NCI-H345 (cell line): ENCODE measurements around the gene TMEM44.
"Not testable (repeated sequence)": the region's sequence is repeated elsewhere in the genome, so short reads cannot be mapped to it uniquely, and the experiment has no call there.

Source experiments
- DNase-seq: peaks from one replicate; lab custom pipeline; 2025; lab: John Stamatoyannopoulos, UW

The TMEM44 gene

DNA sequence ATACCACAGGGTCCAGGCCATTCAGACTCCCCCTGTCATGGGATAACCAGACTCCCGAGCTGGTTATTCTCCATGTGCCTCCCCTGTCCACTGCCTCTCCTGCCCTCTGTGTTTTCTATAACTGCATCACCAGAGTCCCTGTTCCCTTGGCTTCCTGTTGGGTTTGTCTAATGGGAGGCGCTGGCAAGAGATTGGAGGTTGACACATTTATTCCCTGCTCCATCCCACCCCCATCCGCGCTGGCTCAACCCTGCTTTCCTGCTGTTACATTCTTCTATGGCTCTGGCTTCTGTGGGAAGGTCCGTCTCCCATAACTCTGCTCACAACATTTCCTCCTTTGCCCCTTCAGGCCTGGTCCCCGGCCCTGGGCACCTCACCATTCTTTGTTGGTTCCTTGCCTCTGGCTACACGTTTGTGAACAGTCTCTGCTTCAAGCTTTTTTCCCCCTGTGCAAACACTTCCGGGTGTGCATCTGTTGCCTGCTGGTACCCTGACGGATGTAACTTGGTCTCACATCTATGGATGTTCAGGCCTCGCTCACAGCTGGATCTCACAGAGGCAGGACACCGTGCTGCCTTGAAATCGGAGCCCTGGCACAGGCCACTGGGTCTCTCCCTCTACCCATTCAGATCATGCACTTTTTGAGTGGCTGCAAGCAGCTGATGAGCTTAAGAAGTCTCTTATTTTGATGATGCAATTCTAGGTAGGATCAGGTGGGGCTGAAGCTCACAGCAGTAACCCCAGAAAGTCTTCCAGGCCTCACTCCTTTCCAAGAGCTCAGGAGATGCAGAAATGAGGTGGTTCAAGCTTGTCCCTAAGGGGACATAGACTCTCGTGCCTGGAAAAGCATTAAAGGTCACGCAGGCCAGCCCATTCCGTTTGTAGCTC, 77.8 kb downstream of the TMEM44 start:
- no peak for DNase-seq

DNA sequence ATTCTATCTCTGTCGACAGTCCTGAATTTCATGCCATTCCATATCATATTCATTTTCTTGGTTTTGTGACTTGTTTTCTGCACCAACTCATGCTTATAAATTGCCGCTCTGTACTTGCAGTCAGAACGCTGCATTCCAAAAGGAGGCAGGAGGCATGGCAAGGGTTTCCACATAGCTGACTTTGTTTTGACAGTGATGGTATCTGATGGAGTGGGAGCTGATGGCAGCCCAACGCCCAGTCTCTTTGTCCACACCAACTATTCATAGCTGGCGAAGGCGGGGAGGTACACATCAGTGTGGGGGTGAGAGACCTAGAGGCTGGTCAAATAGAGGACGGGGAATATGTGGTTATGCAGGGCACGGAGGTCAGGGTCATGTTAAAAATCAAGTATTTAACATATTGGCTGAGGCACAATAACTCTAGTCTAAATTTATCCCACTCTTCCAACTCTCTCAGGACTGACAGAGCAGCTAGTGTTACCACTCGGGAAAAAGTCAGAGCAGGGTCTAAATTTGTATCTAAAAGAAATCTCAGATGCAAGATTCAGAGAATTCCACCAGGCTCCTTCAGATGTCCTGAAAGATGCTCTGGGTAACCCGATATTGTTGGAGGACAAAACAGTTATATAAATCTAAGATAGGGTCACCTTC, 78.6 kb downstream of the TMEM44 start:
- no peak for DNase-seq

DNA sequence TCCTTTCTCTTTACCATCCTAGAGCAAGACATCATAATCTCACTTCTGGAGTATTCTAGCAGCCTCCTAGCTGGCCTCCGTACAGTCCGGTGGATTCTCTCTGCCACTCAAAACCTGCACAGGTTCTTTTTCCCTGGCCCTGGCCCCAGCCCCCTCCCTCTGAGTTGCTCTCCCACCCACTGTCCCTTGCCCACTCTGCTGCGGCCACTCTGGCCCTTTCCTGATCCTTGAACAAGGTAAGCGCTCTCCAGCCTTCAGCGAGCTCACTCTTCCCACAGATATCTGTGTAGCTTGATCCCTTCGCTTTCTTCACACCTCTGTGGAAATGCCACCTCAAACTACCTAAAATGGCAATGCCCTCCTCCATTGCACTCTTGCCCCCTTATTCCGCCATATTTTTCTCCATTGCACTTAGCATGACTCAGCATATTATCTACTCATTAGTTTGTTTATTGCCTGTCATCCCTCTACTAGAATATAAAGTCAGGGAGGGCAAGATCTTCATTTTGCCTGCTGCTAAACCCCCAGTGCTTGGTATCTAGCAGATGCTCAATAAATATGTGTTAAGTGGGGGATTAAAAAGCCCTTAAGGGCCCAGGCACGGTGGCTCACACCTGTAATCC, 80.8 kb downstream of the TMEM44 start:
- no peak for DNase-seq

DNA sequence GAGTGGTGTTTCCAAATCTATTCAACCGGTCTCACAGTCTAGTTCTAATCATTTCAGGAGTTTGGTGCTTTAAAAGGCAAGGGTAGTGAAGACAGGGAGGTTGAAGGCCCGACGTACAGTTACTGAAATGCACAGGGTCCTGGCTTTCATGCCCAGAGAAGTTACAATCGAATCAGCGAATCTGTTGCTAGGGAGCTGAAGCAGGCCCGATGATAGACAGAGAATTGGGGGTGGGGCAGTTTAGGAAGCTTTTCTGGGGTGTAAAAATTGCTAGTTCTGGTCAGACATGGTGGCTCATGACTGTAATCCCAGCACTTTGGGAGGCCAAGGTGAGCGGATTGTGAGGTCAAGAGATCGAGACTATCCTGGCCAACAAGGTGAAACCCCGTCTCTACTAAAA, 83.4 kb downstream of the TMEM44 start:
- DNase-seq, result no peak

DNA sequence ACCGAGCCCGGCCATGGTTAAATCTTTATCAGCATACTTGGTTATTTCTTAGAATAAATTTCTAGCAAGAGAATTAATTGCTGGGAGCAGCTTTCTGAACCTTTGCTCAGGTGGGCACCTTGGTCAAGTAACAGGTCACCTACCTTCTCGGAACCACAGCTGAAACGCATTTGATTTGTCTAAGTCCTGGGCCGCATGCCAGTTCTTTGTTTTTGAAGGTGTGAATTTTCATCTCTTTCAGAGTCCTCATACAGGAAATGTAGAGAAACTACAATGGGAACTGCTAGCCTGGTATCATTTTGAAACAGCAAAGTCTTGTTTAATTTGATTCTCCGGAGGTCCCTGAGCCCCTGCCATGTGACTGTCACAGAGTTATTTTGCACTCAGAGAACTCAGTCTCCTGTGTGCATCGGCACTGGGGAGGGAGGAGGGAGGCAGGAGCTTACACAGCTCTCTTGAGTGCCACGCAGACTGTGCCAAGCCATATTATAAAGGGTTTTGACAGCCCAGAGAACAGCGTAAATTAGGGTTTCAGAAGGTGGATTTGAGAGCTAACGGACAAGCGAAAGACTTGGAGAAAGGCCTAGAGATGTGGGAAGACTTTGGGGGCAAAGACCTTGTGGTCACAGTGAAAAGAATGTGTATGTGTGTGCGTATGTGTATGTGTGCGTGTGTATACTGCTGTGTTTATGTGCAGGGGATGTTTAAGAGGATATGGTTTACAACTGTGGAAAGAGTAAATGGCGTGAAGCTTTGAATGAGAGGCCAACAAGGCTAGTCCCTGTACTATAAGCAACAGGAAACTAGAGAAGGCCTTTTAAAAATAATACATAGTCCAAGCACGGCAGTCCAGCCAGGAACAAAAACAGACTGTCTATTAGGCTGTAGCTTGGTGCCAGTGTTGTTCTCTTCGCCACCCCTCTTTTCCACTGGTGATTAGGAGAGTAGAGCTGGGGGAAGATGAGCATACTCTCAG, 84.6 kb downstream of the TMEM44 start:
- DNase-seq, result no peak

DNA sequence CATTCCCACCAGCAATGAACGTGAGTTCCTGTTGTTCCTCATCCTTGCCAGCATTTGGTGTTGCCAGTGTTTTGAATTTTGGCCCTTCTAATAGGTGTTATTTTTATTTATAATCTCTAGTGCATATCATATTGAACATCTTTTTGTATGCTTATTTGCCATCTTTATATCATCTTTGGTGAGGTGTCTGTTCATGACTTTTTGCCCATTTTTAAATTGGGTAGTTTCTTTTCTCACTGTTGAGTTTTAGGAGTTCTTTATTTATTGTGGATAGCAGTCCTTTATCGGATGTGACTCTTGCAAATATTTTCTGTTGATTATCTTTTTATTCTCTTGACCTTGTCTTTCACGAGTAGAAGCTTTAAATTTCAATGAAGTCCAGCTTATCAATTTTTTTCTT, 86.2 kb downstream of the TMEM44 start:
- DNase-seq, result no peak

DNA sequence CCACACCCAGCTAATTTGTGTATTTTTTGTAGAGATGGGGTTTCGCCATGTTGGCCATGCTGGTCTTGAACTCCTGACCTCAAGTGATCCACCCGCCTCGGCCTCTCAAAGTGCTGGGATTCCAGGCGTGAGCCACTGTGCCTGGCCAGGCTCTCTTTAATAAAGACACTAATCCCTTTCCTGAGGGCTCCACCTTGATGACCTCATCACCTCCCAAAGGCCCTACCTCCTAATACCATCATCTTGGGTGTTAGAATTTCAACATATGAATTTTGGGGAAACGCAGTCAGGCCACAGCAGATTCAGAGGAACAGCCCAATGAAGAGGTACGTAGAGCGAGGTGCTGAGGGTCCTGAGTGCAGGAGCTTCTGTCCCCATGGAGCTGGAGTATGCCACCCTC, 87.7 kb downstream of the TMEM44 start:
- not testable (repeated sequence) for DNase-seq

DNA sequence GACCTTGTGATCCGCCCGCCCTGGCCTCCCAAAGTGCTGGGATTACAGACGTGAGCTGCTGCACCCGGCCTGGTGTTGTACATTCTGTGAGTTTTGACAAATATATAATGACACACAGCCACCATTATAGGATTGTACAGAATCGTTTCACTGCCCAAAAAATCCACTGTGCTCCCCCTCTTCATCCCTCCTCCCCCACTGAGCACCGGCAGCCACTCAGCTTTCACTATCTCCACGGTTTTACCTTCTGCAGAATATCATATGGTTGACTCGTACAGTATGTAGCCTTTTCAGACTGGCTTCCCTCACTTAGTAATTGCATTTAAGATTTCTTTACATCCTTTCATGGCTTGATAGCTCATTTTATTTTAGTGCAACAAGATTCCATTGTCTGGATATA, 89.7 kb downstream of the TMEM44 start:
- no peak for DNase-seq

DNA sequence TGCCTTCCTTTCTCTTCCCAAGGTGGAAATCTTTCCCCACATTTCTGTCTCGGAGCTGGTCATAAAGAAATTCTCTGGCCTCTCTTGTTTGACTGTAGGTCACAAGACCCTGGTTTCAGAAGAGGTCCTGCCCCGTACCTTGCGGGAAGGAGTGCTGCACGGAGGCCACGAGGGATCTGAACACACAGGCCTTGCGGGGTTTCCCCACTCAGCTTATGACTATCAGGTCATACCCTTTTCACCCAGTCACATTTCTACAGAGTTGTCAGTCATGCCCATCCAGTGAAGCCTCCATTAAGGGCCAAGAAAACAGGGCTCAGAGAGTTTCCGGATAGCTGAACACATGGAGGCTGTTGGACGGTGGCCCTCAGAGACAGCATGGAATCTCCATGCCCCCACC, 91.7 kb downstream of the TMEM44 start:
- no peak for DNase-seq

DNA sequence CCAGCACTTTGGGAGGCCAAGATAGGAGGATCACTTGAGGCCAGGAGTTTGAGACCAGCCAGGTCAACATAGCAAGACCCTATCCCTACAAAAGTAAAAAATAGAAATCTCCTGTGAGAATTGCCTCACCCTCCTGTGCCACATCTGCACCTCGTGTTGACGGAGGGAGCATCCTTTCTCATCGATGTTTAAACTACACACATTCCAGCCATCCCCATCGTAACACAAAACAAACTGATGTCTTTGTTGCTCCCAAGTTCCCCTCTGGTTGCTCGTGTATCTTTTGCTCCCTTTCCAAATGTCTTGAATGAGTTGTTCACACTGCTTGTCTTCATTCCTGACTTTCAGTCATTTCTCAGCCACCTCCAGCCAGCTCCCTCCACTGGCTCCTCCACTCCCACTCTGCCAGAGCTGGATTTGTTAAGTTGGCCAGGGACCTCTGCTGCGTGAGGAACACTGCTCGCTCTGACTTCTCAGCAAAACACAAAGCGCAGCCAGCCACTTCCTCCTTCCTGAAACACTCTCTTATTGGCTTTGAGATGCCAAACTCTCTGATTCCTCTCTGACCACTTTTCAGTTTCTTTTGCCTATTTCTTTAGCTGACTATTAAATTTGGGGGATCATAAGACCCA, 92.8 kb downstream of the TMEM44 start:
- no peak for DNase-seq

DNA sequence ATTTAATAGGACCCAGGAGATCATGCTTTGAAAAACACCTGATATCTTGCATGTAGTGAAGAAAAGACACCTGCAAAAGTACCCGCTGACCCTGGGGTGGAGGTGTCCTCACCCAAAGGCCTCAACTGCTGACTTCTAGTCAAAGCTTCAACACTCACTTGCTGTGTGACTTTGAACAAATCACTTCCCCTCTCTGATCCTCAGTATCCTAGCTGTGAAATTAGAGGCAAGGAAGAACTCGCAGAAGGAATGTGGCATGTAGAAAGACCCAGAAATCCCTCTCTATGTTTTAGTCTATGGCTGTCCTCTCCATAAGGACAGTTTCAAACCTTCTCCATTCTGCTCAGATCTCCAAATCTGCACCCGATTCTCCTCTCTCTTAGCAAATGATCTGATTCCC, 93.7 kb downstream of the TMEM44 start:
- no peak for DNase-seq

DNA sequence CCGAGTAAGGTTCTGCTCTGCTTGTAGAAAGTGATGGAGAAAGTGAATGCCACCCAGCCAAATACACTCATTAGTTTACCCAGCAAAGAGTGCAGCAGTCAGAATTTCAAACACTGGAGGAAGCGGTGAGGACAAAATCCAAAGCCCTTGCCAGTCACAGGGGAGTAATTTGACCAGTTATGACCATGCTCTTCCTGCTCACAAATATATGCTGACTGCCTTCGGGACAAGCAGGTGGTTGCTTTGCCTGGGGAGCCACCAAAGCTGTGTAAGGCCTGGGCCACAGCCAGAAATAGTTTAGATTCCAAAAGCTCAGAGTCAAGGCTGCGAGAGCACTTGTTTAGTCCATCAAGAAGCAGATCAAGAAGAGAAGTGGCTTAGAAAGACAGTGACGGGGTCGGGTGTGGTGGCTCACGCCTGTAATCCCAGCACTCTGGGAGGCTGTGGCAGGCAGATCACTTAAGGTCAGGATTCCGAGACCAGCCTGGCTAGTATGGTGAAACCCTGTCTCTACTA, 95.4 kb downstream of the TMEM44 start:
- no peak for DNase-seq
